Stimulated activated CD8-positive, alpha-beta memory T cell treated with anti-CD3 and anti-CD28 coated beads, Interleukin-4, amount 100 ng/mL, for 4 hours (primary cell): ENCODE data around the gene USP5.

ENCODE experiments used
- DNase-seq, 2 donors: peaks; one replicate each; pipeline ENCODE4 v3.0.0-alpha.2; 2020; ENCODE audit warnings: low read depth in 2 of 2, low spot score in 1 of 2

USP5 gene

GRCh38 chr12:6826125-6826733 is 25.7 kb upstream of the USP5 start:
- no peak for DNase-seq

GRCh38 chr12:6826734-6827436 is 25.1 kb upstream of the USP5 start:
- no peak for DNase-seq

- DNase-seq: peak; percentile 12 to 16
These were observed 24.5 kb upstream of the USP5 start for GRCh38 chr12:6827437-6827911.

GRCh38 chr12:6827982-6828780 is 23.8 kb upstream of the USP5 start, which contains the start of gene P3H3:
Gene P3H3 (plus strand): TSS chr12:6828407. CDS start chr12:6828441, 34 bp downstream.
- DNase-seq: no peak

GRCh38 chr12:6828781-6829535 is 23.0 kb upstream of the USP5 start:
- DNase-seq: no peak

- no peak for DNase-seq
These were observed 22.3 kb upstream of the USP5 start for GRCh38 chr12:6829536-6830220.

GRCh38 chr12:6830286-6830890 is 21.6 kb upstream of the USP5 start:
- no peak for DNase-seq

GRCh38 chr12:6830999-6831398 is 21.0 kb upstream of the USP5 start:
- no peak for DNase-seq

- no peak for DNase-seq
These were observed 20.4 kb upstream of the USP5 start for GRCh38 chr12:6831450-6831995.

GRCh38 chr12:6832125-6832524 is 19.8 kb upstream of the USP5 start:
- no peak for DNase-seq

GRCh38 chr12:6833189-6833890 is 18.6 kb upstream of the USP5 start:
- no peak for DNase-seq

GRCh38 chr12:6834254-6834653 is 17.7 kb upstream of the USP5 start:
- no peak for DNase-seq

GRCh38 chr12:6834873-6835272 is 17.1 kb upstream of the USP5 start:
- no peak for DNase-seq

- DNase-seq: no peak
These were observed 15.1 kb upstream of the USP5 start for GRCh38 chr12:6836851-6837250.

GRCh38 chr12:6837370-6838060 is 14.4 kb upstream of the USP5 start:
- no peak for DNase-seq

GRCh38 chr12:6838854-6839253 is 13.1 kb upstream of the USP5 start:
- no peak for DNase-seq

- no peak for DNase-seq
These were observed 12.3 kb upstream of the USP5 start for GRCh38 chr12:6839482-6840201.

GRCh38 chr12:6840330-6840729 is 11.6 kb upstream of the USP5 start:
- no peak for DNase-seq
